ENCODE results near the gene NDST1. TPM values are rescaled to one million over a fixed set of nuclear protein-coding genes. Genes with fewer than 3 reads are reported as not detected.

NDST1 gene
- polyA plus RNA-seq, 1 donor (not counting 4 experiments of a cell fraction or from before 2014, with no cell fraction given), result 24.9 TPM

DNA sequence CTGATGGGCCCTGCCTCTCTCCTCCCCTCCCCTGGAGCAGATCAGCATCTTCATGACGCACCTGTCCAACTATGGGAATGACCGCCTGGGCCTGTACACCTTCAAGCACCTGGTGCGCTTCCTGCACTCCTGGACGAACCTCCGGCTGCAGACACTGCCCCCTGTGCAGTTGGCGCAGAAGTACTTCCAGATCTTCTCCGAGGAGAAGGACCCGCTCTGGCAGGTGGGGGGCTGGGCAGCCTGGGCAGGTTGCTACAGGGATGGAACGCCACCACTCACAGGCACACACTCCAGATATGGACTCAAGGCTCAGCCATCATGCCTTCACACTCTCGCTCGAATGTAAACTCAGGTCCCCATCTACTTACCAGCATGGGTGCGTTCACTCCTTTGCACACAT, 32.1 kb downstream of the NDST1 start:
- Histone ChIP-seq H3K4me2 (ENCODE audit: control insufficient read depth, extremely low read depth, insufficient read depth, low read depth, low read length) (no peak overlapping the region), H3K79me2 (ENCODE audit: control insufficient read depth, insufficient read depth, low read length) (no peaks in the 10 kb centered on the region), H3K36me3 (ENCODE audit: control insufficient read depth in 2 of 2, extremely low read depth in 1 of 2, insufficient read depth in 2 of 2, low read length in 2 of 2) (peaks cover 33 to 39% of the 10 kb centered on the region in 2 experiments), H2AFZ (ENCODE audit: control insufficient read depth, low read length) (no peak overlapping the region), H3K4me1 (ENCODE audit: control insufficient read depth, extremely low read depth, insufficient read depth, low read length) (peaks cover 23% of the 10 kb centered on the region), H3K9ac (ENCODE audit: control insufficient read depth, extremely low read depth, insufficient read depth, low read length) (no peak overlapping the region), H3K27me3 (ENCODE audit: control insufficient read depth, extremely low read depth, insufficient read depth, low read length) (no peaks in the 10 kb centered on the region), H4K20me1 (ENCODE audit: control insufficient read depth, extremely low read depth, insufficient read depth, low read length) (no peaks in the 10 kb centered on the region), H3K27ac (ENCODE audit: control insufficient read depth, insufficient read depth, low read length) (no peak overlapping the region), H3K4me3 (ENCODE audit: control insufficient read depth in 2 of 3, extremely low read depth in 1 of 3, insufficient read depth in 2 of 3, low read depth in 1 of 3, low read length in 3 of 3) (no peak overlapping the region), H3K9me3 (ENCODE audit: control insufficient read depth, low read depth, low read length) (no peaks in the 10 kb centered on the region), H3K9me1 (ENCODE audit: control insufficient read depth, extremely low read depth, insufficient read depth, low read length) (no peaks in the 10 kb centered on the region)
- TF ChIP-seq, protein P1, sequence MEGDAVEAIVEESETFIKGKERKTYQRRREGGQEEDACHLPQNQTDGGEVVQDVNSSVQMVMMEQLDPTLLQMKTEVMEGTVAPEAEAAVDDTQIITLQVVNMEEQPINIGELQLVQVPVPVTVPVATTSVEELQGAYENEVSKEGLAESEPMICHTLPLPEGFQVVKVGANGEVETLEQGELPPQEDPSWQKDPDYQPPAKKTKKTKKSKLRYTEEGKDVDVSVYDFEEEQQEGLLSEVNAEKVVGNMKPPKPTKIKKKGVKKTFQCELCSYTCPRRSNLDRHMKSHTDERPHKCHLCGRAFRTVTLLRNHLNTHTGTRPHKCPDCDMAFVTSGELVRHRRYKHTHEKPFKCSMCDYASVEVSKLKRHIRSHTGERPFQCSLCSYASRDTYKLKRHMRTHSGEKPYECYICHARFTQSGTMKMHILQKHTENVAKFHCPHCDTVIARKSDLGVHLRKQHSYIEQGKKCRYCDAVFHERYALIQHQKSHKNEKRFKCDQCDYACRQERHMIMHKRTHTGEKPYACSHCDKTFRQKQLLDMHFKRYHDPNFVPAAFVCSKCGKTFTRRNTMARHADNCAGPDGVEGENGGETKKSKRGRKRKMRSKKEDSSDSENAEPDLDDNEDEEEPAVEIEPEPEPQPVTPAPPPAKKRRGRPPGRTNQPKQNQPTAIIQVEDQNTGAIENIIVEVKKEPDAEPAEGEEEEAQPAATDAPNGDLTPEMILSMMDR (optimal IDR thresholded peaks at IDR 0.05 in 1 of 3, IDR thresholded peaks at IDR 0.05 in 1 of 3, conservative IDR thresholded peaks at IDR 0.05 in 1 of 3; ENCODE audit: extremely low read depth in 1 of 3, insufficient read depth in 2 of 3, low read length in 3 of 3), result no peak
- TF ChIP-seq EZH2 (IDR thresholded peaks at IDR 0.05; ENCODE audit: low read length), result no peak
- DNase-seq (ENCODE audit: low read depth, low spot score) (no peak), FAIRE-seq (no peak)
- dilution Hi-C loops (cut with MboI; ENCODE audit: extremely low pct_ligation_motif_present, low sequenced_read_pairs), result no loop called here

DNA sequence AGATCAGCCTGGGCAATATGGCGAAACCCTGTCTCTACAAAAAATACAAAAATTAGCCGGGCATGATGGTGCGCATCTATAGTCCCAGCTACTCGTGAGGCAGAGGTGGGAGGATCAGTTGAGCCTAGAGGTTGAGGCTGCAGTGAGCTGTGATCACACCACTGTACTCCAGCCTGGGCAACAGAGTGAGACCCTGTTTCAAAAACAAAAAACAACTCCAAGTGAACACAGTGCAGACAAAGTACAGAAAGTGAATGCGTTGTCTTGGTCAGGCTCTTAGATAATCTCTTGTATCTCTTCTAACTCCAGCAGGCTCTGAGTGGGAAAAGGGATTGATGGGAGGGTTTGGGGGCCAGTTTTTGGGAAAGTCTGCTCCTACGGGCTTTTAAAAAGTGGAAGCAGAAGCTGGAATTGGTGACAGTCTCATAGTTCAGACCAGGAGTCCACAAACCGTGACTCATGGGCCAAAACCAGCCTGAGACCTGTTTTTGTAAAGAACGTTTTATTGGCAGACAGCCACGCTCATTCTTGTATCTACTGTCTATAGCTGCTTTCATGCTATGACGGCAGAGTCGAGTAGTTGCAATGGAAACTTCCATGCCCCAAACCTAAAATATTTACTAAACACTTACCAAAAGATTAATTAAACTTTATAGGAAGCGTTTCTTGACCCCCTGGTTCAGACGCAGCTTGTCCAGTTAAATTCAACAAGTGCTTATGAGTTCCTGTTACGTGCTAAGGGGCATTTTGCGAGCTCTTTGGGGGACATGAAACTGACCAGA, 32.9 kb downstream of the NDST1 start:
- DNase-seq (ENCODE audit: low read depth, low spot score) (no peak), FAIRE-seq (peak; percentile 81)
- Histone ChIP-seq H3K27ac (ENCODE audit: control insufficient read depth, insufficient read depth, low read length) (peak overlapping the region; percentile 65), H3K4me3 (ENCODE audit: control insufficient read depth in 2 of 3, extremely low read depth in 1 of 3, insufficient read depth in 2 of 3, low read depth in 1 of 3, low read length in 3 of 3) (no peak overlapping the region), H3K79me2 (ENCODE audit: control insufficient read depth, insufficient read depth, low read length) (no peaks in the 10 kb centered on the region), H3K9ac (ENCODE audit: control insufficient read depth, extremely low read depth, insufficient read depth, low read length) (peak overlapping the region; percentile 22), H3K4me2 (ENCODE audit: control insufficient read depth, extremely low read depth, insufficient read depth, low read depth, low read length) (peak overlapping the region; percentile 20), H3K9me3 (ENCODE audit: control insufficient read depth, low read depth, low read length) (no peaks in the 10 kb centered on the region), H3K27me3 (ENCODE audit: control insufficient read depth, extremely low read depth, insufficient read depth, low read length) (no peaks in the 10 kb centered on the region), H4K20me1 (ENCODE audit: control insufficient read depth, extremely low read depth, insufficient read depth, low read length) (no peaks in the 10 kb centered on the region), H2AFZ (ENCODE audit: control insufficient read depth, low read length) (no peak overlapping the region), H3K9me1 (ENCODE audit: control insufficient read depth, extremely low read depth, insufficient read depth, low read length) (no peaks in the 10 kb centered on the region), H3K4me1 (ENCODE audit: control insufficient read depth, extremely low read depth, insufficient read depth, low read length) (peaks cover 23% of the 10 kb centered on the region), H3K36me3 (ENCODE audit: control insufficient read depth in 2 of 2, extremely low read depth in 1 of 2, insufficient read depth in 2 of 2, low read length in 2 of 2) (peaks cover 36 to 44% of the 10 kb centered on the region in 2 experiments)
- dilution Hi-C loops (cut with MboI; ENCODE audit: extremely low pct_ligation_motif_present, low sequenced_read_pairs), result no loop called here
- TF ChIP-seq EZH2 (IDR thresholded peaks at IDR 0.05; ENCODE audit: low read length), result no peak
- TF ChIP-seq, protein P1 (optimal IDR thresholded peaks at IDR 0.05 in 1 of 3, IDR thresholded peaks at IDR 0.05 in 1 of 3, conservative IDR thresholded peaks at IDR 0.05 in 1 of 3; ENCODE audit: extremely low read depth in 1 of 3, insufficient read depth in 2 of 3, low read length in 3 of 3), result no peak
